ENCODE results near the gene TLK1.

The TLK1 gene

DNA sequence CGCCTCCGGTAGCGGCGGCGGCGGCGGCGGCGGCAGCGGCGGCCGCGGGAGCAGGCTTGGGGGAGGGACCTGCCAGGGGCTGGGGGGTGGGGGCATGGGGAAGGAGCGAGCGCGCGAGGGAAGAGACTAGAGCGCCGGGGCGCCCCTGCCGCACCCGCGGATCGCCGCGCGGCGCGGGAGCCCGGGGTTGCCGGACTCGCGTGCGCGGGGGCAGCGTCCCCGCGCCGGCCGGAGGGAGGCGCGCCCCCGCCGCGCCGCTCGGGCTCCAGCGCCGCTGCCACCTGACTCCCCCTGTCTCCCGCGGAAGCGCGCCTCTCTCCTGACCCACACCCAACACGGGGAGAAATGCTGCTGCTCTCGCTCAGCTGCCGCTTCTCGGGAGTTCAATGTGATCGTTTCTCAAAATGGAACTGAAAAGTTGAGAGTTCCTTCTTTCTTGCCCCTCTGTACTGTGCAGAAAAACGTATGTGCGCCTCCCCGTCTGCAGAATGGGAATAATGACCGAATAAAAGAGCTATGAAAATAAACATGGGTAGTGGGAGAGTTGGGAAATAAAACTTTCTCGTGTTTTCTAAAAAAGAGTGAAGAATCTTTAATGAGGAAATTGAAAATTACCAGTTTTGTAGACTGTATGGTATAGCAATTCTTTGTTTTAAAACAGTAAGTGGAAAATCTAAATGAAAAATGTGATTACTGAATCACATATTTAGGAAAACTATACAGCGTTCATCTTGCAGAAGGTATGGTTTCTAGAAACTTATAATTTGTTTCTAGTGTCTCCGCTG lies 455 bp upstream of the TLK1 start:
- TF ChIP-seq, protein P1, sequence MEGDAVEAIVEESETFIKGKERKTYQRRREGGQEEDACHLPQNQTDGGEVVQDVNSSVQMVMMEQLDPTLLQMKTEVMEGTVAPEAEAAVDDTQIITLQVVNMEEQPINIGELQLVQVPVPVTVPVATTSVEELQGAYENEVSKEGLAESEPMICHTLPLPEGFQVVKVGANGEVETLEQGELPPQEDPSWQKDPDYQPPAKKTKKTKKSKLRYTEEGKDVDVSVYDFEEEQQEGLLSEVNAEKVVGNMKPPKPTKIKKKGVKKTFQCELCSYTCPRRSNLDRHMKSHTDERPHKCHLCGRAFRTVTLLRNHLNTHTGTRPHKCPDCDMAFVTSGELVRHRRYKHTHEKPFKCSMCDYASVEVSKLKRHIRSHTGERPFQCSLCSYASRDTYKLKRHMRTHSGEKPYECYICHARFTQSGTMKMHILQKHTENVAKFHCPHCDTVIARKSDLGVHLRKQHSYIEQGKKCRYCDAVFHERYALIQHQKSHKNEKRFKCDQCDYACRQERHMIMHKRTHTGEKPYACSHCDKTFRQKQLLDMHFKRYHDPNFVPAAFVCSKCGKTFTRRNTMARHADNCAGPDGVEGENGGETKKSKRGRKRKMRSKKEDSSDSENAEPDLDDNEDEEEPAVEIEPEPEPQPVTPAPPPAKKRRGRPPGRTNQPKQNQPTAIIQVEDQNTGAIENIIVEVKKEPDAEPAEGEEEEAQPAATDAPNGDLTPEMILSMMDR (IDR thresholded peaks at IDR 0.05; ENCODE audit: borderline replicate concordance, insufficient read depth, low read depth, low read length): no peak
- H3K4me3 ChIP-seq (ENCODE audit: low read depth, low read length): peak overlapping the region; percentile 83

DNA sequence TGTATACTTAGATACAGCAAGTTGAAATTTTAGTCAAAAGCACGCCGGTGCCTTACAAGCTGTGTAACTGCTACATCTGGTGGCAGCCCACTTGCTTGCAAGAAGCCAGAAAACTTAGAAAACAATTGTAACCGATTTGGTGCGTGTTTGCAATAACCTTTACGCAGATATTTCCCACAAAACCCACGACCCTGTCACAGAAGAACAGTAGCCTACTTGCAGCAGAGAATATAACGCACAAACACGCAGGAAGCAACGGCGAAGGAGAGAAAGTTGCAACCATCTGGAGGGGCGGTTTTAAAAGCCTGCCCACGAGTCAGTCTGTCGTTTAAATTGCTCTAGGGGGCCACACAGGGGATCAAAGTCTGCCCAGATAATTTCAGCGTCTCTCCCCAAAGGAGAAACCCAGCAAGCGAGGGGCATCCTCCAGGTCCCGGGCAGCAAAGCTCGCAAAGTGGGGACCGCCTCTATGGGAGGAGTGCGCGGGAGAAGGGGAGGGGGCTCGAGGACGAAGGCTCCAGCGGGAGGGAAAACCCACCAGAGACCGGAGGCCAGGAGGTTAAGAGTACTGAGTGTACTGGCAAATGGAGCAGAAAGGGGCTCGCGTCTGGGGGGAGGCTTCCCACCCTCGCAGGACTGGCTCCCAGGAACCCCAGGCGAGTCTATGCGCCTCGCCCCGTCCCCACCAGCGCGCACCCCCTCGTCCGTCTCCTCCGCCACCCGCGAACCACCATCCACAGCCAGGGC lies 1.1 kb downstream of the TLK1 start:
- TF ChIP-seq, protein P1 (IDR thresholded peaks at IDR 0.05; ENCODE audit: borderline replicate concordance, insufficient read depth, low read depth, low read length): peak; percentile 54; the same call in 1 of the 2 replicates

DNA sequence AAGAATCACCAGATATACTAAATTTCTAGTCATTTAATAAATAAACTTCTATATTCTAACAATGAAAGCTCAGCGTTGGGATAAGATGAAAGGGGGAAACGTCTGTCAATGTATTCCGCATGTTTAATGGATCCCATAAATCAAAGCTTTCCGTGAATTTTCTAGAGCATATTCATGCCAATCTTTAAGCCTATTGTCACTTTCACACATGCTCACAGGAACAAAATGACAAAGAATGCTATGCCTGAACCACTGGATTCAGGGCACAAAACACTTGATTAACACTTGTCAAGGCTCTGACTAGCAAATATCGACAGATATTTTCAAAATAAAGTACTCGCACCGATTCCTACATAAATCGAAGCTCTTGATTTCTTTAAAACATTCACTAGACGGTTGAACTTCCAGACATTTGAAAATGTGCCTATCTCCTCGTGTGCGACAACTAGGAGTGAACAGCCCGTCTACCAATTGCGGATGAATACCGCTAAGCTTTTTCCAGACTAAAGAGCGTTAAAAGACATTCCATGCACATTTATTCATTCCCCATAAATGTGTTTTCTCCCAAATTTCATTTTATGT lies 1.8 kb downstream of the TLK1 start:
- TF ChIP-seq, protein P1 (IDR thresholded peaks at IDR 0.05; ENCODE audit: borderline replicate concordance, insufficient read depth, low read depth, low read length): no peak
- peak overlapping the region; percentile 83 for H3K4me3 ChIP-seq (ENCODE audit: low read depth, low read length)

More for the DNA sequence above, 1.1 kb downstream of the TLK1 start:
- H3K4me3 ChIP-seq (ENCODE audit: low read depth, low read length): peak overlapping the region; percentile 83

DNA sequence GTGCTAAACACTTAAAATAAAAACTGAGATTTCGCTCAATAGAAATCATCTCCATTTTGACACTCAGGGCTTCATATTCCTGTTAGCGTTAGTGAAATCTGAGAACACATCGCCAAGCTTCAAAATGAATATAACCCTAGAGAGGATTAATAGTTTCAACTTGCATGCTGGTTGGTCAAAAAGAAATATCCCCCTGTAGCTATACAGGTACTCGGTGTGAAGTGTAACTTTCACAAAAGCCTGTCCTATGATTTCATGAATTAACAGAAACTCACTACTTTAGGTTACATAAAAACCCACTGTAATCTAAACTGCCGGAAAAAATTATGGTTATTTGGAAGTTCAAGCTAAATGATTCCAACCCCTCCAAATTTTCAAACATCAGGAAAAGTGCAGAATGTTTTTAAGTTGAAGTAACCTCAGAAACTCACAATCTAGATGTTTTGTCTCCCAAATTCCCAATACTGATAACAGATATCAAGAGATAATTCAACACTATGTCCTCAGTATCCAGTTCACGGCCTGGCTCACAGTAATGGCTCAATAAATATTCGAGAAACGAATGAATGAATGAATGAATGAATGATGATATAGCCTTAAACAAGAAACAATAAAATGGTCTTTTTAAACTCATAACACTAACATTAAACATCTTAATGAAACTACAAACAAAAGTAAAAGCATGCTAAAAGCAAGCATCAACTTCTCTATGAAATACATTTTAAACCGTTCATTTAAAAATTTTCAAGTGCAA lies 2.5 kb downstream of the TLK1 start:
- H3K4me3 ChIP-seq (ENCODE audit: low read depth, low read length): peak overlapping the region; percentile 83
- TF ChIP-seq, protein P1 (IDR thresholded peaks at IDR 0.05; ENCODE audit: borderline replicate concordance, insufficient read depth, low read depth, low read length): no peak

DNA sequence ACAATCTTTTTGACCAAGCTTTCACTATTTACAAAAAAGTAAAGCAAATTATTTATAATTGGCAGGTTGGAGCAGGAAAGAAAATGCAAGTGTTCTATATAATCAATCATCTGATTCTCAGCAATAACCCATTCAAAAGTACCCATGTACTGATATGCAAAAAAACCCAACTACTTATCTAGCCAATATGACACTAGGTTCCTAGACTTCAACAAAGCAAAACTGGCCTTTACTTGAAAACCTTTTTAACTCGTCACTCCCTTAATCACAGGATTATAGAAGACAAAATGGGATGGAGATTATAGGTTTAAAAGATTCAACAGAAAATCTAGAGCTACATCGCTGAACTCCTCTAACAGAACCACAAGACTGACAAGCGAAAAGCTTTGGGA lies 3.6 kb downstream of the TLK1 start:
- no peak overlapping the region for H3K4me3 ChIP-seq (ENCODE audit: low read depth, low read length)
- TF ChIP-seq, protein P1 (IDR thresholded peaks at IDR 0.05; ENCODE audit: borderline replicate concordance, insufficient read depth, low read depth, low read length): no peak

DNA sequence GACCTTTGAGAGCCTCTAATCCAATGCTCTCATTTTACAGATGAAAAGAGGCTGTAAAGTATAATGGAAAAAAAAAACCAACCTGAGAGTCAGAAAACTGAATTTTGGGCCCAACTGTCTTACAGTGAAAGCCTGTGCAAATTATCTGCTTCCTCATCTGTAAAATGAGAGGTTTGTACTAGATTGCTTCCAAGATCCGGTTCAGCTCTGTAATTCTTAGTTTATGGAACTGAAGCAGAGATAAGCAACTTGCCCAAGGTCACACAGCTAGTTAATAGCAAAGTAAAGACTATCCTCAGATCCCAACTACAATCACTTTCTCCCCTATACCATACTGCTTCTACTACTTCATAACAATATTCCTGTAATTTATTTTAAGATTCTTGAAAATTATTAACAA lies 6.3 kb downstream of the TLK1 start:
- TF ChIP-seq, protein P1 (IDR thresholded peaks at IDR 0.05; ENCODE audit: borderline replicate concordance, insufficient read depth, low read depth, low read length): no peak
- H3K4me3 ChIP-seq (ENCODE audit: low read depth, low read length): no peak overlapping the region
